OCI-LY7 (cell line): ENCODE data around the gene TAF12. TPM values are rescaled to one million over a fixed set of nuclear protein-coding genes. Genes with fewer than 3 reads are reported as not detected.
"Not testable (repeated sequence)": the region's sequence is repeated elsewhere in the genome, so short reads cannot be mapped to it uniquely, and the experiment has no call there.

Experiments
- BruUV-seq: library from RNA; stranded (reverse); fragments of 400-500 nt; replicated peaks from 2 replicates; lab custom pipeline; 2021; lab: Mats Ljungman, UMichigan
- CTCF ChIA-PET: fragments of 300-600 bp; sonication (Branson Sonifier 250); formaldehyde crosslinking; loops from one replicate; lab custom pipeline; 2022; ENCODE audit warnings: antibody characterized with exemption; ENCODE audit not compliant: unreplicated experiment; lab: Charles Lee
- POLR2A ChIA-PET: fragments of 300-600 bp; sonication (Branson Sonifier 250); formaldehyde crosslinking; loops from one replicate; lab custom pipeline; 2022; ENCODE audit warnings: antibody characterized with exemption; lab: Charles Lee
- DNase-seq: peaks from one replicate; pipeline ENCODE4 v3.0.0-alpha.2; 2015; ENCODE audit warnings: low spot score
- H2AFZ ChIP-seq: fragments of 200-600 bp; sonication (generic), shearing (Covaris generic); 2 replicates; pipeline ENCODE4 v1.6.1; 2014; ENCODE audit warnings: mild to moderate bottlenecking, antibody characterized with exemption, low read length, moderate library complexity
- H3K27ac ChIP-seq: fragments of 200-600 bp; sonication (generic); 2 replicates; pipeline ENCODE4 v1.5.1; 2014; ENCODE audit warnings: mixed run types, low read depth, mild to moderate bottlenecking, moderate library complexity, low read length, inconsistent platforms; ENCODE audit not compliant: poor library complexity, severe bottlenecking
- H3K36me3 ChIP-seq: fragments of 200-600 bp; sonication (generic); 2 replicates; pipeline ENCODE4 v1.6.1; 2014; ENCODE audit warnings: mild to moderate bottlenecking, antibody characterized with exemption, low read length, moderate library complexity, mixed read lengths; ENCODE audit not compliant: insufficient read depth
- H3K4me1 ChIP-seq: fragments of 200-600 bp; sonication (generic); 2 replicates; pipeline ENCODE4 v1.5.1; 2014; ENCODE audit warnings: mild to moderate bottlenecking, low read length; ENCODE audit not compliant: insufficient read depth, poor library complexity, severe bottlenecking
- H3K4me2 ChIP-seq: fragments of 200-600 bp; sonication (generic); 2 replicates; pipeline ENCODE4 v1.6.1; 2014; ENCODE audit warnings: mild to moderate bottlenecking, low read length
- H3K4me3 ChIP-seq: fragments of 200-600 bp; sonication (generic); 2 replicates; pipeline ENCODE4 v1.5.1; 2014; ENCODE audit warnings: mild to moderate bottlenecking, low read depth, low read length; ENCODE audit not compliant: poor library complexity, severe bottlenecking
- H3K79me2 ChIP-seq: fragments of 200-600 bp; sonication (generic); 2 replicates; pipeline ENCODE4 v1.6.1; 2016; ENCODE audit warnings: low read depth, mild to moderate bottlenecking, low read length, moderate library complexity, mixed read lengths; ENCODE audit not compliant: insufficient read depth
- H3K9me2 ChIP-seq: fragments of 200-600 bp; sonication (generic); 2 replicates; pipeline ENCODE4 v1.6.1; 2016; ENCODE audit warnings: mild to moderate bottlenecking, low read length, mixed read lengths; ENCODE audit not compliant: insufficient read depth
- H3K9me3 ChIP-seq: fragments of 200-600 bp; sonication (generic); 2 replicates; pipeline ENCODE4 v1.6.1; 2014; ENCODE audit warnings: mild to moderate bottlenecking, mixed run types, low read length, mixed read lengths
- H4K20me1 ChIP-seq: fragments of 200-600 bp; sonication (generic); 2 replicates; pipeline ENCODE4 v1.6.1; 2014; ENCODE audit warnings: mild to moderate bottlenecking, antibody characterized with exemption, low read length, moderate library complexity, mixed read lengths; ENCODE audit not compliant: insufficient read depth
- CTCF ChIP-seq: fragments of 200-600 bp; sonication (generic); conservative IDR thresholded peaks from 2 replicates; pipeline ENCODE4 v1.5.1; 2014; ENCODE audit warnings: mild to moderate bottlenecking, antibody characterized with exemption, low read length, moderate library complexity, mixed read lengths
- EZH2phosphoT487 ChIP-seq: fragments of 200-600 bp; sonication (generic); IDR thresholded peaks from 2 replicates; pipeline ENCODE4 v1.6.1; 2018; ENCODE audit warnings: low read depth, borderline replicate concordance, mild to moderate bottlenecking, mixed run types, antibody characterized with exemption, low read length, moderate library complexity, mixed read lengths
- intact Hi-C: fragments of 100-400 bp; cut with micrococcal nuclease; formaldehyde crosslinking; loops from one replicate; pipeline ENCODE4 v1.10.0; 2022; ENCODE audit not compliant: unreplicated experiment
- total RNA-seq, 2 experiments: library from RNA; depleted of rRNA in 1 of 2; stranded (reverse); fragments of >200 nt in 1 of 2; shearing (Covaris generic) in 1 of 2; gene quantifications; 2 replicates each; pipeline ENCODE4 v1.2.3, GENCODE V29; 2014 to 2022

Gene TAF12
- total RNA-seq, 2 experiments from 2014 or later: 31.0 to 32.4 TPM

GRCh38 chr1:28675924-28676257, 33.0 kb upstream of the TAF12 start:
- intact Hi-C loops: no loop called here
- Histone ChIP-seq H3K4me1 (no peaks in the 10 kb centered on the region), H3K9me3 (no peaks in the 10 kb centered on the region), H3K4me3 (no peak overlapping the region), H4K20me1 (no peaks in the 10 kb centered on the region), H2AFZ (no peak overlapping the region), H3K9me2 (no peaks in the 10 kb centered on the region), H3K4me2 (no peak overlapping the region), H3K36me3 (peaks cover 8% of the 10 kb centered on the region; the same call in 1 of the 2 replicates), H3K27ac (no peak overlapping the region), H3K79me2 (peaks cover 43% of the 10 kb centered on the region)
- TF ChIP-seq EZH2phosphoT487 (no peak), CTCF (no peak)
- no peak for DNase-seq
- TSS peak; percentile 54 for BruUV-seq
- ChIA-PET POLR2A (interaction anchor here (0.6 to 1.0 kb wide), 3 partner anchors 9 to 280 kb away, joined by 3 read pairs; no protein-coding TSS in a partner anchor), CTCF (no interaction called here)

GRCh38 chr1:28672971-28673370, 30.1 kb upstream of the TAF12 start:
- BruUV-seq, H2AFZ ChIP-seq, CTCF ChIA-PET, H3K9me2 ChIP-seq, H3K9me3 ChIP-seq, H3K4me1 ChIP-seq, H3K36me3 ChIP-seq, POLR2A ChIA-PET, DNase-seq, H3K27ac ChIP-seq, H3K4me3 ChIP-seq, intact Hi-C loops, H3K4me2 ChIP-seq, H4K20me1 ChIP-seq: not testable (repeated sequence)
- peaks cover 57% of the 10 kb centered on the region for H3K79me2 ChIP-seq

GRCh38 chr1:28671254-28671780, 28.4 kb upstream of the TAF12 start:
- Histone ChIP-seq H3K4me2 (no peak overlapping the region), H3K27ac (no peak overlapping the region), H3K9me2 (no peaks in the 10 kb centered on the region), H3K36me3 (peaks cover 7% of the 10 kb centered on the region; the same call in 1 of the 2 replicates), H4K20me1 (no peaks in the 10 kb centered on the region), H3K79me2 (peaks cover 52% of the 10 kb centered on the region), H3K9me3 (no peaks in the 10 kb centered on the region), H3K4me1 (peaks cover 13% of the 10 kb centered on the region), H2AFZ (no peak overlapping the region), H3K4me3 (no peak overlapping the region)
- CTCF ChIA-PET: no interaction called here
- intact Hi-C loops: no loop called here
- POLR2A ChIA-PET: interaction anchor here (0.6 to 1.2 kb wide), 5 partner anchors 23 to 82 kb away, joined by 3 to 4 read pairs (median 3); partner anchors contain the start of genes RNU11 and YTHDF2
- no peak for TF ChIP-seq EZH2phosphoT487
- no peak for TF ChIP-seq CTCF
- no TSS peak for BruUV-seq
- no peak for DNase-seq
